Choroid plexus epithelial cell (primary cell): Measurements from ENCODE around the gene FAM163B.
A peak's percentile ranks its signal among the peaks of the same experiment; 100 is the strongest.

ENCODE experiments used
- DNase-seq: peaks from one replicate; pipeline ENCODE4 v3.0.0-alpha.2; 2010; ENCODE audit warnings: low read depth
- H3K4me3 ChIP-seq: 2 replicates; pipeline ENCODE4 v1.5.1; 2011; ENCODE audit warnings: low read depth, mild to moderate bottlenecking, control low read depth, low read length, moderate library complexity
- CTCF ChIP-seq: conservative IDR thresholded peaks from 2 replicates; pipeline ENCODE4 v1.5.1; 2011; ENCODE audit warnings: low read depth, mild to moderate bottlenecking, control low read depth, inconsistent platforms, low read length, moderate library complexity

FAM163B gene

DNA sequence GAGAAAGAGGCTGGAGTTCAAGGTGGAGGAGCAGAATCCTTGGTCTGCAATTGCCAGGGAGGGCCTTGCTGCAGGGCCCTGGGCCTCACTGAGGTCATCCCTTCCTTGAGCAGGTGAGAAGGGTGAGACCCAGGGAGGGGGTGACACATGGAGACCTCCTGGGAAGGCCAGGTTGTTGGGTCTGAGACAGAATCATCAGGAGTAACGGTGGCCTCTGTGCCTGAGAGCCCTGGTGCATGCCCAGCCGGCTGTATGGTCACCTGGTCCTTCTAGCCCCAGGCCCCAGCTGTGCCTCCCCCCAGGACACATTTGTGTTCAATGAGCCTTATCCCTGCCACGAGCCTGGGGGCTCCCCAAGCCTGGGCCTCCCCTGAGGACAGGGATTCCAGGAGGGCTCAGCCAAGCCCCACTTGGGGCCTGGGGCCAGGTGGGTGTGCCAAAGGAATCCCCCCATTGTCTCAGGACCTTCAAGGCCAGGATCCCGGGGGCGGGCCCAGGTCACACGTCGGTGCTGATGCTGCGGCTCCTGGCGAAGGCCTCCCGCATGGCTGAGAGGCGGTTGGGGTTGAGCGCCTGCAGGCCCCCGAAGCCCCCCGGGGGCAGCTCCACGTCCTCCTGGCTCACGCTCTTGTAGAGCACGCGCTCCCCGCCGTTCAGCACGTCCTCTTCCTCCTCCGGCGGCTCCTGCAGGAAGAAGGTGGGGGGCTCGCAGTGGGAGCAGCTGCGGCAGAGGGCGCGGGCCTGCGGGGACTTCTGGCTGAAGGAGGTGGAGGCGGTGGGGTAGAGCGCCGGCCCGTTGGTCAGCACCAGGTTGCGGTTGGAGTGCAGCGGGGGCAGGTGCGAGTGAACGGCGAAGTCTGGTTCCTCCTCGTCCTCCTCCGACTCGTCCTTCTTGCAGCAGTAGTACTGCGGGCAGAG, 30.4 kb downstream of the FAM163B start:
- no peak for TF ChIP-seq CTCF
- DNase-seq, result no peak
- H3K4me3 ChIP-seq, result no peak overlapping the region

- no peak for DNase-seq
- H3K4me3 ChIP-seq, result no peak overlapping the region
- TF ChIP-seq CTCF, result no peak
Observed at GRCh38 chr9:133577737-133578112, 31.5 kb downstream of the FAM163B start.

- H3K4me3 ChIP-seq, result peak overlapping the region; percentile 30
- DNase-seq, result peak; percentile 44
- TF ChIP-seq CTCF, result no peak
Observed at GRCh38 chr9:133576875-133577736, 32.1 kb downstream of the FAM163B start.

- peak overlapping the region; percentile 30 for H3K4me3 ChIP-seq
- no peak for DNase-seq
- no peak for TF ChIP-seq CTCF
Observed at GRCh38 chr9:133576031-133576874, 32.9 kb downstream of the FAM163B start.

- H3K4me3 ChIP-seq, result no peak overlapping the region
- DNase-seq, result no peak
- no peak for TF ChIP-seq CTCF
Observed at GRCh38 chr9:133575186-133576030, 33.8 kb downstream of the FAM163B start.

- TF ChIP-seq CTCF, result no peak
- no peak for DNase-seq
- H3K4me3 ChIP-seq, result no peak overlapping the region
Observed at GRCh38 chr9:133574771-133575170, 34.4 kb downstream of the FAM163B start.
